AG04450 (cell line): ENCODE data around the gene SPESP1. TPM values are rescaled to one million over a fixed set of nuclear protein-coding genes. Genes with fewer than 3 reads are reported as not detected.
"Not testable (repeated sequence)": the region's sequence is repeated elsewhere in the genome, so short reads cannot be mapped to it uniquely, and the experiment has no call there.

Experiments used
- CTCF ChIA-PET: fragments of 300-600, 350-600 bp; formaldehyde crosslinking; extraction: SDS; loops from one replicate; lab custom pipeline; 2022; ENCODE audit warnings: antibody characterized with exemption, inconsistent platforms; lab: Charles Lee
- POLR2A ChIA-PET: fragments of 350-600 bp; formaldehyde crosslinking; extraction: SDS; loops from one replicate; lab custom pipeline; 2021; ENCODE audit warnings: antibody characterized with exemption, inconsistent platforms; lab: Yijun Ruan, JAX
- DNase-seq: peaks from one replicate; pipeline ENCODE4 v3.0.0-alpha.2; 2011; ENCODE audit warnings: low read depth, low spot score
- H3K27ac ChIP-seq: one replicate; pipeline ENCODE4 v1.5.1; 2012; ENCODE audit warnings: low read depth, low read length, control low read depth
- H3K27me3 ChIP-seq: one replicate; pipeline ENCODE4 v1.6.0; 2012; ENCODE audit warnings: low read length; ENCODE audit not compliant: control insufficient read depth, insufficient read depth
- H3K4me3 ChIP-seq: 2 replicates; pipeline ENCODE4 v1.5.1; 2011; ENCODE audit warnings: mild to moderate bottlenecking, low read depth, low read length, control low read depth
- H3K9me3 ChIP-seq: 2 replicates; pipeline ENCODE4 v1.5.1; 2012; ENCODE audit warnings: low read length; ENCODE audit not compliant: control insufficient read depth, insufficient read depth
- polyA plus RNA-seq: library from polyadenylated mRNA; depleted of rRNA; stranded (reverse); fragments of >200 nt; gene quantifications from 2 replicates; pipeline ENCODE4 v1.2.3, GENCODE V29; 2011
- TF ChIP-seq, protein P1 (sequence below): IDR thresholded peaks from 2 replicates; pipeline ENCODE4 v1.5.1; 2011; ENCODE audit warnings: low read depth, low read length, control low read depth, inconsistent platforms

Gene SPESP1
- polyA plus RNA-seq, 1 experiment: 9.1 TPM

DNA sequence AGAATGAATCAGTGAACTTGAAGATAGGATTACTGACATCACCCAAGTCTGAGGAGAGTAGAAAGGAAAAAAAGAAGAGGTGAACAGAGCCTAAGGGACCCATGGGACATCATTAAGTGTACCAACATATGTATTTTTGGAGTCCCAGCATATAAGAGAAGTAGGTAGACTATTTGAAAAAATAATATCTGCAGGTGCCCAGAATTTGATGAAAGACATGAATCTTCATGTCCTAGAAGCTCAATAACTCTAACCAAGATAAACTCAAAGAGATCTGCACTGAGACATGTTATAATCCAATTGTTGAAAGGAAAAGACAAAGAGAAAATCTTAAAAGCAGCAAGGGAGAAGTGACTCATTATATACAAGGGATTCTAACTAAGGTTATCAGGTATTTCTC lies 39.0 kb downstream of the SPESP1 start:
- TF ChIP-seq, protein P1, sequence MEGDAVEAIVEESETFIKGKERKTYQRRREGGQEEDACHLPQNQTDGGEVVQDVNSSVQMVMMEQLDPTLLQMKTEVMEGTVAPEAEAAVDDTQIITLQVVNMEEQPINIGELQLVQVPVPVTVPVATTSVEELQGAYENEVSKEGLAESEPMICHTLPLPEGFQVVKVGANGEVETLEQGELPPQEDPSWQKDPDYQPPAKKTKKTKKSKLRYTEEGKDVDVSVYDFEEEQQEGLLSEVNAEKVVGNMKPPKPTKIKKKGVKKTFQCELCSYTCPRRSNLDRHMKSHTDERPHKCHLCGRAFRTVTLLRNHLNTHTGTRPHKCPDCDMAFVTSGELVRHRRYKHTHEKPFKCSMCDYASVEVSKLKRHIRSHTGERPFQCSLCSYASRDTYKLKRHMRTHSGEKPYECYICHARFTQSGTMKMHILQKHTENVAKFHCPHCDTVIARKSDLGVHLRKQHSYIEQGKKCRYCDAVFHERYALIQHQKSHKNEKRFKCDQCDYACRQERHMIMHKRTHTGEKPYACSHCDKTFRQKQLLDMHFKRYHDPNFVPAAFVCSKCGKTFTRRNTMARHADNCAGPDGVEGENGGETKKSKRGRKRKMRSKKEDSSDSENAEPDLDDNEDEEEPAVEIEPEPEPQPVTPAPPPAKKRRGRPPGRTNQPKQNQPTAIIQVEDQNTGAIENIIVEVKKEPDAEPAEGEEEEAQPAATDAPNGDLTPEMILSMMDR: no peak
- ChIA-PET POLR2A (no interaction called here), CTCF (no interaction called here)
- Histone ChIP-seq H3K27me3 (peaks cover 18% of the 10 kb centered on the region), H3K9me3 (no peaks in the 10 kb centered on the region), H3K27ac (no peak overlapping the region), H3K4me3 (no peak overlapping the region)
- DNase-seq: no peak

DNA sequence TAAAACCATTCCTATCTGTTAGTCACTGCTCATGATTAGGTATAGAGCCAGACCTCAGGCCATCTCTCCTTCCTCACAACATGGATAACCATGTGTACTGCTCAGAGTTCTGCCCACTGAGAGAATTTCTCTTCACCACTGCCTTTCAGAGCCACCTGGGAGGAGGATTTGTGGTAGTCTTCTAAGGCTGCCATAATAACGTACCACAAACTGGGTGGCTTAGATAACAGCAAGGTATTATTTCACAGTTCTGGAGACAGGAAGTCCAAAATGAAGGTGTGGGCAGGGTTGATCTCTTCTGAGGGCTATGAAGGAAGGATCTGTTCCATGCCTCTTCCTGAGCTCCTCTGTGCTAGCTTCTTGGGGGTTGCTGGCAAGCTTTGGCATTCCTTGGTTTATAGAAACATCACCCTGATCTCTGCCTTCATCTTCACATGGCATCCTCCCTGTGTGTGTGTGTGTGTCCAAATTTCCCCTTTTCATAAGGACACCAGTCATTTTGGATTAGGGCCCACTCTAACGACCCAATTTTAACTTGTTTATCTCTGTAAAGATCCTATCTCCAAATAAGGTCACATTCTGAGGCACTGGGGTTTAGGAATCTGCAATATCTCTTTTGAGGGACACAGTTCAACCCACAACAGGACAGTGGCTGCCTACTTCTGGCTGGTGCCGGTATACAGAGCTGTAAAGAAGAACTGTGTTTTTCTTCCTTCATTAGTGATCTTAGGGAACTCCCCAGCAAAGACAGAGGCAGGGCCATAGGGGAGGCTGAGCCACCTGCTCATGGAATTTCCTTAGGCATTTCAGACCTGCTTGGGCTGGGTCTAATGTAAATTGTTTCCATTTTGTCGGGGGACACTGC lies 42.1 kb downstream of the SPESP1 start:
- POLR2A ChIA-PET: no interaction called here
- CTCF ChIA-PET: no interaction called here

DNA sequence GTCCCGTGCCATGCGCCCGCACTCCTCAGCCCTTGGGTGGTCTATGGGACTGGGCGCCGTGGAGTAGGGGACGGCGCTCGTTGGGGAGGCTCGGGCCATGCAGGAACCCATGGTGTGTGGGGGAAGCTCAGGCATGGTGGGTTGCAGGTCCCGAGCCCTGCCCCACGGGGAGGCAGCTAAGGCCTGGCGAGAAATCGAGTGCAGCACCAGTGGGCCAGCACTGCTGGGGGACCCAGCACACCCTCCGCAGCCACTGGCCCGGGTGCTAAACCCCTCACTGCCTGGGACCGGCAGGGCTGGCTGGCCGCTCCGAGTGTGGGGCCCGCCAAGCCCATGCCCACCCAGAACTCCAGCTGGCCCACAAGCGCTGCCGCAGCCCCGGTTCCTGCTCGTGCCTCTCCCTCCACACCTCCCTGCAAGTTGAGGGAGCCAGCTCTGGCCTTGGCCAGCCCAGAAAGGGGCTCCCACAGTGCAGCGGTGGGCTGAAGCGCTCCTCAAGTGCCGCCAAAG lies 45.4 kb downstream of the SPESP1 start:
- H3K27ac ChIP-seq, H3K4me3 ChIP-seq, CTCF ChIA-PET, POLR2A ChIA-PET, H3K9me3 ChIP-seq, DNase-seq: not testable (repeated sequence)
- H3K27me3 ChIP-seq: peaks cover 10% of the 10 kb centered on the region

More for the DNA sequence above, 42.1 kb downstream of the SPESP1 start:
- peaks cover 12% of the 10 kb centered on the region for H3K27me3 ChIP-seq
- no peak overlapping the region for H3K27ac ChIP-seq
- no peak overlapping the region for H3K4me3 ChIP-seq
- DNase-seq: no peak
- TF ChIP-seq, protein P1: no peak
- H3K9me3 ChIP-seq: peaks cover 10% of the 10 kb centered on the region

DNA sequence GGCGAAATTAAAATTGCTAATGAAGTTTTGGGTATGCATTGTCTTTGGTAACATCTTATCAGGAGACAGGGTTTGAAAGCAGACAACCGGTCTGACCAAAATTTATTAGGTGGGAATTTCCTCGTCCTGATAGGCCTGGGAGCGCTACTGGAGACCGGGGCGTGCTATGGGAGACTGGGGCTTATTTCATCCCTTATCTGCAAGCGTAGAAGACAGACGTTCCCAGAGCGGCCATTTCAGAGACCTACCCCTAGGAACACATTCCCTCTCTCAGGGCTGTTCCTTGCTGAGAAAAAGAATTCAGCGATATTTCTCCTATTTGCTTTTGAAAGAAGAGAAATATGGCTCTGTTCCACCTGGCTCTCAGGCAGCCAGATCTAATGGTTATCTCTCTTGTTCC lies 47.1 kb downstream of the SPESP1 start:
- H3K27ac ChIP-seq, H3K27me3 ChIP-seq, POLR2A ChIA-PET, CTCF ChIA-PET, H3K9me3 ChIP-seq, DNase-seq, H3K4me3 ChIP-seq: not testable (repeated sequence)

DNA sequence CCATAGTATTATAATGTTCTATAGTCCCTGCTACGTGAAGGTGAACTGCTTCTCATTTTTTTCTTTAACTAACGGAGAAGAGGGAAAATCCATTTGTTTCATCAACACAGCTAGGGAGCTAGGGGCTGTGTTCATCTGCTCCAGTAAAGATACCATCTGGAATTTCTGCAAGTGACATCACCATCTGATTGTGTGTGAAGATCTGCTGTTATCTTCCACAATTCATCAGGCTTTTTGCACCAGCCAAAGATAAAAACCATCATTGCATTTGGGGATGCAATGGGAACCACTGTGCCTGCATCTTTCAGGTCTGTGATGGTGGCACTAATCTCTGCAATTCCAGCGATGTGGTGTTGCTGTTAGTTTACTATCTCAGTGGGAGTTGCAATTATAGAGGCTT lies 48.7 kb downstream of the SPESP1 start:
- Histone ChIP-seq H3K4me3 (no peak overlapping the region), H3K9me3 (peaks cover 10% of the 10 kb centered on the region), H3K27ac (no peak overlapping the region), H3K27me3 (peaks cover 12% of the 10 kb centered on the region)
- ChIA-PET POLR2A (no interaction called here), CTCF (no interaction called here)
- DNase-seq: no peak
- TF ChIP-seq, protein P1: no peak

DNA sequence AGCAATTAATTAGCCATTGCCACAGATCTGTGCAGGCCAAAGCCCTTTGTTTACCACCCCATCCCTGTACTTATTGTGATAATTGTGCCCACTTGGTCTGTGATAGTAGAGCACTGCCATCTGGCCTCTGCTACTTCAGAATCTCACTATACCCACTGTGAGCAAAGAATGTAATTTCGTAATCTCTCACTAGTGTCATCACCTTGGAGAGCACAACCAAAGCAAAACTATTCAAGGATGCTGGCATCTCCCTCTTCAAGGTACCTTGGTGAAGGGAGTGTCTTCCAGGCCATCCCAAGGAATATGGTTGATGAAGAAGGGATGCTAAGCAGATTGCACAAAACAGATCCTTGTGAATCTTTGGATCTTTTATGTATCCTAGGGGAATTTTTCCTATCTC lies 49.5 kb downstream of the SPESP1 start:
- CTCF ChIA-PET: no interaction called here

More for the DNA sequence above, 49.5 kb downstream of the SPESP1 start:
- POLR2A ChIA-PET: no interaction called here
- Histone ChIP-seq H3K27ac (no peak overlapping the region), H3K4me3 (no peak overlapping the region), H3K27me3 (peaks cover 12% of the 10 kb centered on the region), H3K9me3 (peaks cover 10% of the 10 kb centered on the region)
- DNase-seq: no peak
- TF ChIP-seq, protein P1: no peak
